A673 (cell line): ENCODE data around the gene YKT6.

Experiments used
- CTCF ChIP-seq: fragments of 300-800, 200-600 bp; sonication (generic); conservative IDR thresholded peaks from 2 replicates; pipeline ENCODE4 v1.5.1; 2017; ENCODE audit warnings: low read depth, mild to moderate bottlenecking, antibody characterized with exemption, low read length, moderate library complexity, mixed read lengths
- EZH2 ChIP-seq: fragments of 200-600 bp; sonication (generic); IDR thresholded peaks from 2 replicates; pipeline ENCODE4 v1.6.1; 2017; ENCODE audit warnings: borderline replicate concordance, low read depth, mild to moderate bottlenecking, mixed read lengths, antibody characterized with exemption, low read length; ENCODE audit not compliant: poor library complexity, severe bottlenecking

- no peak for TF ChIP-seq CTCF
- no peak for TF ChIP-seq EZH2
Measured at GRCh38 chr7:44251269-44251668, 50.5 kb downstream of the YKT6 start.
